WERI-Rb-1 (cell line): ENCODE data around the gene ZC3H6.

Experiments used
- DNase-seq: peaks from one replicate; pipeline ENCODE4 v3.0.0-alpha.2; 2020
- H3K27ac ChIP-seq: fragments of 250-450 bp; sonication (Bioruptor Pico); 2 replicates; pipeline ENCODE4 v1.5.1; 2020; ENCODE audit warnings: mild to moderate bottlenecking, moderate library complexity
- H3K27me3 ChIP-seq: fragments of 250-450 bp; sonication (Bioruptor Pico); 2 replicates; pipeline ENCODE4 v1.5.1; 2021; ENCODE audit warnings: mild to moderate bottlenecking, low read depth, moderate library complexity; ENCODE audit not compliant: insufficient read depth, severe bottlenecking
- H3K36me3 ChIP-seq: fragments of 250-450 bp; sonication (Bioruptor Pico); 2 replicates; pipeline ENCODE4 v1.5.1; 2020; ENCODE audit warnings: mild to moderate bottlenecking, moderate library complexity
- H3K4me3 ChIP-seq: 2 replicates; pipeline ENCODE4 v1.5.1; 2011; ENCODE audit warnings: low read depth, mild to moderate bottlenecking, control low read depth, low read length
- H3K9me3 ChIP-seq: fragments of 250-450 bp; sonication (Bioruptor Pico); 2 replicates; pipeline ENCODE4 v1.5.1; 2021; ENCODE audit warnings: mild to moderate bottlenecking, moderate library complexity; ENCODE audit not compliant: severe bottlenecking
- CTCF ChIP-seq: IDR thresholded peaks from 2 replicates; pipeline ENCODE4 v1.5.1; 2011; ENCODE audit warnings: low read depth, mild to moderate bottlenecking, control low read depth, inconsistent platforms, low read length

Gene ZC3H6

DNA sequence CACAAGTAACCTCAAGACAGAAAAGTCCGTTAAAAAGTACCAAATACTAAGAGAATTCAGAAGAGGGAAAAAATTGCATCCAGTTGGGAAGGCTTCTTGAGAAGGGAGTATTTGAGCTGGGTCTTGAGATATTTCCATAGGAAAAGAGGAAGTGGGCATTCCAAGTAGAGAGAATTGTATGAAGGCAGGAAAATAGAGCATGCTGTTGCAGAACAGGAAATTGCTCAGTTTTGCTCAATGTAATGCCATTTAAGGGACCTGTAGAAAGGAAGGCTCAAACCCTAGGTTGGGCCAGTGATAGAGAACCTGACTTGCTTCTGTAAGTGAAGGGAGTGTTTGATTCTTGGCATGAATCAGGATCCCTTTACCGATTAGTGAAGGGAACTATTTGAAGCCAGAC is 19.5 kb upstream of the ZC3H6 start:
- Histone ChIP-seq H3K9me3 (no peaks in the 10 kb centered on the region), H3K27ac (no peak overlapping the region), H3K36me3 (no peaks in the 10 kb centered on the region), H3K27me3 (no peaks in the 10 kb centered on the region), H3K4me3 (no peak overlapping the region)
- no peak for TF ChIP-seq CTCF
- no peak for DNase-seq

DNA sequence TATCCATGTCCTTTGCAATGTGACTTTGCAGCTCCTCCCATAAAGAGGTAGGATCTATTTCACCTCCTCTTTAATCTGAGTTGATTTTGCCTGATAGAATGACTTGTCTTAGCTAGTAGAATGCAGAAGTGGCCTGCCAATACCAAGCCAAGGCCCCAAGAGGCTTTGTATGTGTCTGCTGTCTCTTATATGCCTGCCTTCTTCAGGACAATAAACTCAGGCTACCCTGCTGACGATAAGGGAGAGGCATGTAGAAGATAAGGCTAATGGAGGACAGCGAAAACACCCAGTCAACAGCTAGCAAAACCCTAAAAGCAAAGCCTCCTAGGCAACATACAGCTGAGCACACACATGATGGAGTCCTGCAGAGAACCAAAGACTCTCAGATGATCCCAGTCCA is 18.7 kb upstream of the ZC3H6 start:
- Histone ChIP-seq H3K9me3 (no peaks in the 10 kb centered on the region), H3K27ac (no peak overlapping the region), H3K27me3 (no peaks in the 10 kb centered on the region), H3K4me3 (no peak overlapping the region), H3K36me3 (no peaks in the 10 kb centered on the region)
- DNase-seq: no peak
- TF ChIP-seq CTCF: no peak

GRCh38 chr2:112257575-112257974 is 17.8 kb upstream of the ZC3H6 start:
- H3K9me3 ChIP-seq: peaks cover 5% of the 10 kb centered on the region
- TF ChIP-seq CTCF: no peak
- no peak overlapping the region for H3K27ac ChIP-seq
- H3K27me3 ChIP-seq: no peaks in the 10 kb centered on the region
- no peak overlapping the region for H3K4me3 ChIP-seq
- no peaks in the 10 kb centered on the region for H3K36me3 ChIP-seq
- DNase-seq: no peak

GRCh38 chr2:112259509-112260294 is 15.7 kb upstream of the ZC3H6 start:
- peak; percentile 72 for DNase-seq
- Histone ChIP-seq H3K9me3 (peaks cover 14% of the 10 kb centered on the region), H3K36me3 (no peaks in the 10 kb centered on the region), H3K27ac (no peak overlapping the region; the same call in 1 of the 2 replicates), H3K4me3 (no peak overlapping the region), H3K27me3 (no peaks in the 10 kb centered on the region)
- TF ChIP-seq CTCF: peak; percentile 95

- Histone ChIP-seq H3K27me3 (no peaks in the 10 kb centered on the region), H3K9me3 (peaks cover 14% of the 10 kb centered on the region), H3K27ac (no peak overlapping the region), H3K4me3 (no peak overlapping the region), H3K36me3 (no peaks in the 10 kb centered on the region)
- no peak for TF ChIP-seq CTCF
- DNase-seq: no peak
These were observed 15.1 kb upstream of the ZC3H6 start for GRCh38 chr2:112260295-112260625.

DNA sequence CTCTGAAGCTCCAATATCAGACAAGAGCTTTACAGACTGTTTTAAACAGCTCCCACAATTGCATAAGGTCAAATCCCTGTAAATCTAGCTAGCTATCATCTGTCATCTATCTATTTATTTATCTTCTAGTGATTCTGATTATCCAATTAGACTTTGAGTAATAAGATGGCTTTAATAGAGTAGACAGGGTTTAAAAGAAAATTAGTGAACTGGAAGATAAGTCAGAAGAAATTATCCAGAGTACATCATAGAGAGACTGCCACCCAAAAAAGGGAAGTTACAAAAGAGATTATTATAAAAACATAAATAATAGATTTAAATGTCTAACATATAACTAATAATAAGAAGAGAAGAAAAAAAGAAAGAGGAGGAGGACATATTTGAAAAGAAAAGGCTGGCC is 12.5 kb upstream of the ZC3H6 start:
- no peak for DNase-seq
- no peaks in the 10 kb centered on the region for H3K36me3 ChIP-seq
- TF ChIP-seq CTCF: no peak
- no peak overlapping the region for H3K4me3 ChIP-seq
- peaks cover 14% of the 10 kb centered on the region for H3K9me3 ChIP-seq
- H3K27me3 ChIP-seq: no peaks in the 10 kb centered on the region
- no peak overlapping the region for H3K27ac ChIP-seq
